Measurements from ENCODE around the gene ARHGAP4.

- no peak for TF ChIP-seq CTCF (IDR thresholded peaks at IDR 0.05)
- no peak for TF ChIP-seq POLR2A (IDR thresholded peaks at IDR 0.05)
Measured at GRCh38 chrX:153864561-153865320, 61.3 kb downstream of the ARHGAP4 start.

All from Peyer's patch (tissue), 4 donors.